Left cardiac atrium (tissue), 4 donors: ENCODE measurements around the gene CUBN. TPM values are rescaled to one million over a fixed set of nuclear protein-coding genes. Genes with fewer than 3 reads are reported as not detected.
A peak's percentile ranks its signal among the peaks of the same experiment; 100 is the strongest.

Experiments
- ATAC-seq, 2 donors: fragments of 200-7000 bp; cut with Tn5 transposase; one replicate each; pipeline ENCODE4 v1.9.1; 2020; ENCODE audit warnings: mild to moderate bottlenecking in 2 of 2, moderate library complexity in 2 of 2
- DNase-seq: peaks from one replicate; pipeline ENCODE4 v3.0.0-alpha.2; 2020
- intact Hi-C, 2 donors: fragments of 100-400 bp; cut with DNase I; formaldehyde crosslinking; loops; one replicate each; pipeline versions ENCODE4 v1.14.1 to v1.15.1; 2022 to 2023
- total RNA-seq, 2 donors: library from RNA; stranded (reverse); fragmentation: NEBNext Ultra II Directional; extraction: Animal tissue kit (Norgen Biotek cat#: 25700); gene quantifications; one replicate each; pipeline ENCODE4 v1.2.1, GENCODE V29; 2021
- donor health status: DM: no; HTN: yes; CAD: no.
- donor health status: DM: no; HTN: yes; CAD: no; lungs with severe emphysema.
- donor health status: DM: yes; HTN: yes; CAD: no.
- donor health status: Dilated cardiomyopathy.

The CUBN gene
- total RNA-seq, 2 donors from 2014 or later: 0.84 to 0.91 TPM

- DNase-seq: no peak
- intact Hi-C loops: no loop called here
Measured at GRCh38 chr10:16795410-16796073, 334.1 kb downstream of the CUBN start.

GRCh38 chr10:16794005-16794404 lies 335.6 kb downstream of the CUBN start:
- ATAC-seq: no peak
- intact Hi-C loops: no loop called here
- no peak for DNase-seq

More at GRCh38 chr10:16795410-16796073, 334.1 kb downstream of the CUBN start:
- no peak for ATAC-seq

- intact Hi-C loops: no loop called here
- ATAC-seq (peak; percentile 88), DNase-seq (peak; percentile 39)
Measured at GRCh38 chr10:16792675-16793074, 336.9 kb downstream of the CUBN start.

GRCh38 chr10:16789765-16790164 lies 339.8 kb downstream of the CUBN start:
- intact Hi-C loops: no loop called here
- DNase-seq (no peak), ATAC-seq (no peak)

- intact Hi-C loops: no loop called here
- DNase-seq: no peak
- ATAC-seq: no peak
Measured at GRCh38 chr10:16789261-16789660, 340.4 kb downstream of the CUBN start.

GRCh38 chr10:16788778-16789177 lies 340.8 kb downstream of the CUBN start:
- no peak for ATAC-seq
- no peak for DNase-seq
- intact Hi-C loops: no loop called here

- ATAC-seq (no peak), DNase-seq (no peak)
- intact Hi-C loops: no loop called here
Measured at GRCh38 chr10:16788125-16788524, 341.5 kb downstream of the CUBN start.

GRCh38 chr10:16787361-16787791 lies 342.2 kb downstream of the CUBN start:
- ATAC-seq (no peak), DNase-seq (no peak)
- intact Hi-C loops: no loop called here

- intact Hi-C loops: no loop called here
- DNase-seq: no peak
- no peak for ATAC-seq
Measured at GRCh38 chr10:16780338-16780880, 349.2 kb downstream of the CUBN start.

- intact Hi-C loops: loop anchor here in 1 of 2 donors (5.0 kb wide), 1 partner anchor 667 kb away; no protein-coding TSS in a partner anchor
- DNase-seq (no peak), ATAC-seq (no peak)
Measured at GRCh38 chr10:16779384-16779915, 350.2 kb downstream of the CUBN start.

GRCh38 chr10:16777473-16778370 lies 351.9 kb downstream of the CUBN start:
- ATAC-seq: peak; percentile 68 to 79
- intact Hi-C loops: loop anchor here in 1 of 2 donors (2.0 to 5.0 kb wide), 2 partner anchors 665 to 875 kb away; no protein-coding TSS in a partner anchor
- peak; percentile 52 for DNase-seq

GRCh38 chr10:16776896-16777295 lies 352.7 kb downstream of the CUBN start:
- intact Hi-C loops: loop anchor here in 1 of 2 donors (2.0 to 5.0 kb wide), 2 partner anchors 665 to 874 kb away; no protein-coding TSS in a partner anchor
- ATAC-seq (no peak), DNase-seq (no peak)

Other genes starting within 250 kb of the CUBN start
- gene TRDMT1, start 71.9 kb upstream of the CUBN start, total RNA-seq: 1 to 10 TPM; 4.8 to 5.0 TPM
- 1,000 to 10,000 TPM in 1 of 2 donors, 100 to 1,000 TPM in 1; 934 to 1,097 TPM for gene VIM, start 98.4 kb upstream of the CUBN start, total RNA-seq